Stomach (tissue), 4 donors: ENCODE measurements around the gene RGS7.

Source experiments
- CTCF ChIP-seq, 7 experiments: fragments of 450-650 bp in 4 of 7; fragments of 200-600 bp in 3 of 7; sonication (generic) in 3 of 7; IDR thresholded peaks; one replicate each; pipeline ENCODE4 v1.5.1; 2016 to 2019; ENCODE audit warnings: antibody characterized with exemption in 7 of 7, control low read depth in 2 of 7, mild to moderate bottlenecking in 1 of 7
- EP300 ChIP-seq: sonication (generic); formaldehyde crosslinking; IDR thresholded peaks from one replicate; pipeline ENCODE4 v1.6.1; 2017; ENCODE audit warnings: antibody characterized with exemption
- POLR2A ChIP-seq, 4 donors: fragments of 450-650 bp; IDR thresholded peaks; one replicate each; pipeline ENCODE4 v1.6.1; 2016; ENCODE audit warnings: antibody characterized with exemption in 4 of 4, control low read depth in 2 of 4, mild to moderate bottlenecking in 1 of 4, moderate library complexity in 1 of 4
- POLR2AphosphoS5 ChIP-seq, 3 donors: sonication (generic); formaldehyde crosslinking; IDR thresholded peaks; one replicate each; pipeline ENCODE4 v1.6.1; 2016; ENCODE audit warnings: antibody characterized with exemption in 3 of 3

GRCh38 chr1:241090798-241091197, 266.2 kb downstream of the RGS7 start:
- TF ChIP-seq POLR2A (IDR thresholded peaks at IDR 0.05) (no peak), CTCF (IDR thresholded peaks at IDR 0.05) (no peak), POLR2AphosphoS5 (IDR thresholded peaks at IDR 0.05) (no peak), EP300 (no peak)
